ENCODE measurements around the gene PIK3R5. TPM values are rescaled to one million over a fixed set of nuclear protein-coding genes. Genes with fewer than 3 reads are reported as not detected.

PIK3R5 gene
- polyA plus RNA-seq, 1 donor from 2014 or later, result not detected

DNA sequence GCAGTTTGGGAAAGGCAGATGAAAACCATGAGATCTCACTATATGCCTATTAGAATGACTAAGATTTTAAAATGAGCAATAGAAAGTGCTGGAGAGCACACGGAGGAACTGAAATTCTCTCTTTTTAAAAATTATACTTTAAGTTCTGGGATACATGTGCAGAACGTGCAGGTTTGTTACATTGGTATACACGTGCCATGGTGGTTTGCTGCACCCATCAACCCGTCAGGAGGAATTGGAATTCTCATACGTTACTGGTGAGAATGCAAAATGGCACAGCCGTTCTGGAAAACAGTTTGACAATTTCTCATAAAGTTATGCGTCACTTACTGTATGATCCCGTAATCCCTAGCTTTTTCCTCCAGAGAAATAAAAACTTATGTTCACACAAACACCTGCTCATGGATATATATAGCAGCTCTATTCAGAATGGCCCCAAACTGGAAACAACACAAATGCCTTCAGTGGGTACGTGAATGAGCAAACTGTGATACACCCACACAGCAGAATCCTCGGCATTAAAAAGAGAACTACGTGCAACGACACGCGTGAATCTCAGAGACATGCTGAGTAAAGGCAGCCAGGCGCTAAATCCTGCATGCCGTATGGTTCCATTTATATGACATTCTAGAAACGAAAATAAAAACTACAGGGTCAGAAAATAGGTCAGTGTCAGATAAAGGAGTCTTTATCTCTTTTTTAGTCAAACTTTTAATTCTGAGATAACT is 109.9 kb downstream of the PIK3R5 start:
- TF ChIP-seq, protein P1, sequence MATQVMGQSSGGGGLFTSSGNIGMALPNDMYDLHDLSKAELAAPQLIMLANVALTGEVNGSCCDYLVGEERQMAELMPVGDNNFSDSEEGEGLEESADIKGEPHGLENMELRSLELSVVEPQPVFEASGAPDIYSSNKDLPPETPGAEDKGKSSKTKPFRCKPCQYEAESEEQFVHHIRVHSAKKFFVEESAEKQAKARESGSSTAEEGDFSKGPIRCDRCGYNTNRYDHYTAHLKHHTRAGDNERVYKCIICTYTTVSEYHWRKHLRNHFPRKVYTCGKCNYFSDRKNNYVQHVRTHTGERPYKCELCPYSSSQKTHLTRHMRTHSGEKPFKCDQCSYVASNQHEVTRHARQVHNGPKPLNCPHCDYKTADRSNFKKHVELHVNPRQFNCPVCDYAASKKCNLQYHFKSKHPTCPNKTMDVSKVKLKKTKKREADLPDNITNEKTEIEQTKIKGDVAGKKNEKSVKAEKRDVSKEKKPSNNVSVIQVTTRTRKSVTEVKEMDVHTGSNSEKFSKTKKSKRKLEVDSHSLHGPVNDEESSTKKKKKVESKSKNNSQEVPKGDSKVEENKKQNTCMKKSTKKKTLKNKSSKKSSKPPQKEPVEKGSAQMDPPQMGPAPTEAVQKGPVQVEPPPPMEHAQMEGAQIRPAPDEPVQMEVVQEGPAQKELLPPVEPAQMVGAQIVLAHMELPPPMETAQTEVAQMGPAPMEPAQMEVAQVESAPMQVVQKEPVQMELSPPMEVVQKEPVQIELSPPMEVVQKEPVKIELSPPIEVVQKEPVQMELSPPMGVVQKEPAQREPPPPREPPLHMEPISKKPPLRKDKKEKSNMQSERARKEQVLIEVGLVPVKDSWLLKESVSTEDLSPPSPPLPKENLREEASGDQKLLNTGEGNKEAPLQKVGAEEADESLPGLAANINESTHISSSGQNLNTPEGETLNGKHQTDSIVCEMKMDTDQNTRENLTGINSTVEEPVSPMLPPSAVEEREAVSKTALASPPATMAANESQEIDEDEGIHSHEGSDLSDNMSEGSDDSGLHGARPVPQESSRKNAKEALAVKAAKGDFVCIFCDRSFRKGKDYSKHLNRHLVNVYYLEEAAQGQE (IDR thresholded peaks at IDR 0.05; ENCODE audit: borderline replicate concordance), result no peak
- H3K4me2 ChIP-seq (ENCODE audit: low read length), result no peak overlapping the region
- H3K79me2 ChIP-seq (replicated peaks; ENCODE audit: insufficient read depth, low read length), result no peaks in the 10 kb centered on the region
- no peaks in the 10 kb centered on the region for H3K9me2 ChIP-seq (ENCODE audit: insufficient read depth, low read length)
- no peaks in the 10 kb centered on the region for H3K36me3 ChIP-seq (ENCODE audit: insufficient read depth, low read length)
- no peaks in the 10 kb centered on the region for H3K9me3 ChIP-seq (ENCODE audit: low read length)
- H2AFZ ChIP-seq (ENCODE audit: low read depth, low read length), result no peak overlapping the region
- H3K4me3 ChIP-seq (ENCODE audit: low read length), result no peak overlapping the region
- H3K27me3 ChIP-seq (ENCODE audit: insufficient read depth, low read depth, low read length), result no peaks in the 10 kb centered on the region
- H4K20me1 ChIP-seq (ENCODE audit: insufficient read depth), result no peaks in the 10 kb centered on the region
- H3F3A ChIP-seq (ENCODE audit: insufficient read depth, low read length, poor library complexity, severe bottlenecking), result no peaks in the 10 kb centered on the region
- H3K9ac ChIP-seq (ENCODE audit: low read length), result no peak overlapping the region
- no peak overlapping the region for H3K27ac ChIP-seq (ENCODE audit: low read length)

DNA sequence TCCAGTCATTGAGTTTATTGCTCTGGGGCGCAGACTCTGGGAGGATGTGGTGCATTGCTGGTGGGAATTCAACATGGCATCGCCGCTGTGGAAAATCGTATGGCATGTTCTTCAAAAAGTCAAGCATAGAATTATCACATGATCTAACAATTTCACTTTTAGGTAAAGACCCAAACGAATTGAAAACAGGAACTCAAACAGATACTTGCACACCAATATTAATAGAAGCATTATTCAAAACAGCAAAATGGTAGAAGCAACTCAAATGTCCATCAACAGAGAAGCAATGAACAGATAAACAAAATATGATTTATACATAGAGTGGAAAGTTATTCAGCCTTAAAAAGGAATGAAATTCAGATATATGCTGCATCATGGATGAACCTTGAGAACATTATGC is 113.9 kb downstream of the PIK3R5 start:
- no peaks in the 10 kb centered on the region for H3K79me2 ChIP-seq (replicated peaks; ENCODE audit: insufficient read depth, low read length)
- no peaks in the 10 kb centered on the region for H3F3A ChIP-seq (ENCODE audit: insufficient read depth, low read length, poor library complexity, severe bottlenecking)
- TF ChIP-seq TAF1 (IDR thresholded peaks at IDR 0.05; ENCODE audit: low read depth) (no peak), MXI1 (conservative IDR thresholded peaks at IDR 0.05; ENCODE audit: poor library complexity, severe bottlenecking) (no peak), EP300 (conservative IDR thresholded peaks at IDR 0.05; ENCODE audit: poor library complexity, severe bottlenecking) (no peak), RAD21 (conservative IDR thresholded peaks at IDR 0.05) (no peak)
- no peaks in the 10 kb centered on the region for H4K20me1 ChIP-seq (ENCODE audit: insufficient read depth)
- H3K9me3 ChIP-seq (ENCODE audit: low read length), result no peaks in the 10 kb centered on the region
- no peak overlapping the region for H3K4me2 ChIP-seq (ENCODE audit: low read length)
- H2AFZ ChIP-seq (ENCODE audit: low read depth, low read length), result no peak overlapping the region
- H3K4me3 ChIP-seq (ENCODE audit: low read length), result no peak overlapping the region
- no peak overlapping the region for H3K27ac ChIP-seq (ENCODE audit: low read length)
- H3K9ac ChIP-seq (ENCODE audit: low read length), result no peak overlapping the region
- no peaks in the 10 kb centered on the region for H3K36me3 ChIP-seq (ENCODE audit: insufficient read depth, low read length)
- H3K9me2 ChIP-seq (ENCODE audit: insufficient read depth, low read length), result no peaks in the 10 kb centered on the region
- H3K27me3 ChIP-seq (ENCODE audit: insufficient read depth, low read depth, low read length), result no peaks in the 10 kb centered on the region

DNA sequence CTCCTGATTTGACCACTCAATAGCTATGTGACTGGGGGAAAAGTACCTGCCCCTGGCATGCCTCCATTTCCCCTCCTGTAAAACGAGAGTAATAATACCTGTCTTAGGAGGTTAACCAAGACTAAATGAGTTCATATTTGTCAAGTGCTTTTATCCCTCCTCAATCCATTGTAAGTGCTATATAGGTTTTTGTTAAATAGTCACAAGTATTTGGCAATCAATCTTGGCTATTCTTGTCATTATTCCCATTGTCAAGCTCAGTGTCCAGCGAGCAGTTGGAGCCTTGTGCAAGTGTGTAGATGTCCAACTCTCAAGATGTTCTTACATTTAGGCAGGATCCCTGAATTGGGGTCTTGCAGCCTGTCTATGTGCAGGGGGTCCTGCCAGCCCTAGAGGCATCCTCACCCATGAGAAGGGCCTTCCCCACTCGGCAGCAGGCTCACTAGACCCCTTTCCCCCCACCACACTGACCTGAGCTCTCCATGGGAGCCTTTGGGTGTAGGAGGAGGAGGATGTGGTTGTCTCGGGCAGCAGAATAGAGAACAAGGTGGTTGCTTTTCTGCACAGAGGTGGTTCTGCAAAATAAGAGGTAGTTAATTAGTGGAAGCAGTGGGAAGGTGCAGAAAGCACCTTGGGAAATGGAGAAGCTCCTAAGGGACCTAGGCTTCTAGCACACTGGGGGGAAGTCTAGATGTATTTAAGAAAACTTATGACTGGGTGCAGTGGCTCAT is 116.0 kb downstream of the PIK3R5 start:
- H3K9me3 ChIP-seq (ENCODE audit: low read length), result no peaks in the 10 kb centered on the region
- no peak overlapping the region for H2AFZ ChIP-seq (ENCODE audit: low read depth, low read length)
- H3K9me2 ChIP-seq (ENCODE audit: insufficient read depth, low read length), result no peaks in the 10 kb centered on the region
- no peaks in the 10 kb centered on the region for H3F3A ChIP-seq (ENCODE audit: insufficient read depth, low read length, poor library complexity, severe bottlenecking)
- H4K20me1 ChIP-seq (ENCODE audit: insufficient read depth), result no peaks in the 10 kb centered on the region
- no peak overlapping the region for H3K9ac ChIP-seq (ENCODE audit: low read length)
- no peaks in the 10 kb centered on the region for H3K79me2 ChIP-seq (replicated peaks; ENCODE audit: insufficient read depth, low read length)
- no peak overlapping the region for H3K27ac ChIP-seq (ENCODE audit: low read length)
- TF ChIP-seq SMC3 (conservative IDR thresholded peaks at IDR 0.05; ENCODE audit: poor library complexity) (no peak), EZH2 (IDR thresholded peaks at IDR 0.05; ENCODE audit: borderline replicate concordance, insufficient read depth, low read length, poor library complexity, severe bottlenecking) (no peak), MXI1 (conservative IDR thresholded peaks at IDR 0.05; ENCODE audit: poor library complexity, severe bottlenecking) (no peak)
- TF ChIP-seq, protein P2, sequence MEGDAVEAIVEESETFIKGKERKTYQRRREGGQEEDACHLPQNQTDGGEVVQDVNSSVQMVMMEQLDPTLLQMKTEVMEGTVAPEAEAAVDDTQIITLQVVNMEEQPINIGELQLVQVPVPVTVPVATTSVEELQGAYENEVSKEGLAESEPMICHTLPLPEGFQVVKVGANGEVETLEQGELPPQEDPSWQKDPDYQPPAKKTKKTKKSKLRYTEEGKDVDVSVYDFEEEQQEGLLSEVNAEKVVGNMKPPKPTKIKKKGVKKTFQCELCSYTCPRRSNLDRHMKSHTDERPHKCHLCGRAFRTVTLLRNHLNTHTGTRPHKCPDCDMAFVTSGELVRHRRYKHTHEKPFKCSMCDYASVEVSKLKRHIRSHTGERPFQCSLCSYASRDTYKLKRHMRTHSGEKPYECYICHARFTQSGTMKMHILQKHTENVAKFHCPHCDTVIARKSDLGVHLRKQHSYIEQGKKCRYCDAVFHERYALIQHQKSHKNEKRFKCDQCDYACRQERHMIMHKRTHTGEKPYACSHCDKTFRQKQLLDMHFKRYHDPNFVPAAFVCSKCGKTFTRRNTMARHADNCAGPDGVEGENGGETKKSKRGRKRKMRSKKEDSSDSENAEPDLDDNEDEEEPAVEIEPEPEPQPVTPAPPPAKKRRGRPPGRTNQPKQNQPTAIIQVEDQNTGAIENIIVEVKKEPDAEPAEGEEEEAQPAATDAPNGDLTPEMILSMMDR (IDR thresholded peaks at IDR 0.05; ENCODE audit: poor library complexity, severe bottlenecking), result no peak
- no peak overlapping the region for H3K4me2 ChIP-seq (ENCODE audit: low read length)
- H3K27me3 ChIP-seq (ENCODE audit: insufficient read depth, low read depth, low read length), result no peaks in the 10 kb centered on the region
- H3K36me3 ChIP-seq (ENCODE audit: insufficient read depth, low read length), result no peaks in the 10 kb centered on the region
- no peak overlapping the region for H3K4me3 ChIP-seq (ENCODE audit: low read length)

Data from neural cell (in vitro differentiated cells).